ENCODE measurements around the gene TGFBI. TPM values are rescaled to one million over a fixed set of nuclear protein-coding genes. Genes with fewer than 3 reads are reported as not detected.

Gene TGFBI
- total RNA-seq, 1 donor from 2014 or later = 345 TPM

DNA sequence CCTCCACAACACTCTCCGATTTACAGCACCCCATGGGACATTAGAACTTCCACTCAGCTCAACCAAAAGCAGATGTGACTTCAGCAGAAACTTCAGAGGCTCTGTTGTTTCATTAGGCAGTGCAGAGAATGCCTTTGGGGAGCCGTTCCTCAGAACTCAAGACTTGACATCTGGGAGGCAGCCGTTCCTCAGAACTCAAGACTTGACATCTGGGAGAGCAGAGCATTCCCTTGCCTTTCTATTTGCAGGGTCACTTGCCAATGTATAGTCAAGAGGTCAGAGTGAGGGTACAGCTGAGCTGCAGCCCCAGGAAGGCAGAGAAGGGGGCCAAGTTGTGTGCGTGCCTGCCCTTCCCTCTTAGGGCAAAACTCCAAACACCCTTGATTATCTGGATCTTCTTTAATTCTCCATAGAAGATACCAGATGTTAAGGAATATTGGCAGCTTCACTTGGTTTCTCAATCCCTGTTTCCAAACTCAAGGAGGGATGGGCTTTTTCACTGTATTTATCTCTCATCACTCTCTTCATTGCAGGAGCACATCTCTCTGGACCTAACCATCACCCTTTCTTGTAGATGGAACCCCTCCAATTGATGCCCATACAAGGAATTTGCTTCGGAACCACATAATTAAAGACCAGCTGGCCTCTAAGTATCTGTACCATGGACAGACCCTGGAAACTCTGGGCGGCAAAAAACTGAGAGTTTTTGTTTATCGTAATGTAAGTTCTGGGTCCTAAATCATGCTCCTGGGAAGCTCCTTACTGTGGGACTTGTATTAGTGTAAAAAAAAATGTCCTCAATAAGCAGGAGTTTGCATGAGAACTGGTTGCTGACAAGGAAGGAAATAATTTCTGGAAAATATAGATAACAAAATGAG lies 25.6 kb downstream of the TGFBI start:
- Mint-ChIP-seq H3K36me3 (peaks cover 16% of the 10 kb centered on the region), H3K27me3 (ENCODE audit: low read depth) (no peaks in the 10 kb centered on the region), H3K4me3 (no peak overlapping the region), H3K4me1 (peaks cover 55% of the 10 kb centered on the region), H3K9me3 (no peaks in the 10 kb centered on the region), H3K27ac (peak overlapping the region; percentile 67)
- no peak for DNase-seq (ENCODE audit: low spot score in 2 of 2, unreplicated experiment in 2 of 2)
- TF ChIP-seq, protein P1, sequence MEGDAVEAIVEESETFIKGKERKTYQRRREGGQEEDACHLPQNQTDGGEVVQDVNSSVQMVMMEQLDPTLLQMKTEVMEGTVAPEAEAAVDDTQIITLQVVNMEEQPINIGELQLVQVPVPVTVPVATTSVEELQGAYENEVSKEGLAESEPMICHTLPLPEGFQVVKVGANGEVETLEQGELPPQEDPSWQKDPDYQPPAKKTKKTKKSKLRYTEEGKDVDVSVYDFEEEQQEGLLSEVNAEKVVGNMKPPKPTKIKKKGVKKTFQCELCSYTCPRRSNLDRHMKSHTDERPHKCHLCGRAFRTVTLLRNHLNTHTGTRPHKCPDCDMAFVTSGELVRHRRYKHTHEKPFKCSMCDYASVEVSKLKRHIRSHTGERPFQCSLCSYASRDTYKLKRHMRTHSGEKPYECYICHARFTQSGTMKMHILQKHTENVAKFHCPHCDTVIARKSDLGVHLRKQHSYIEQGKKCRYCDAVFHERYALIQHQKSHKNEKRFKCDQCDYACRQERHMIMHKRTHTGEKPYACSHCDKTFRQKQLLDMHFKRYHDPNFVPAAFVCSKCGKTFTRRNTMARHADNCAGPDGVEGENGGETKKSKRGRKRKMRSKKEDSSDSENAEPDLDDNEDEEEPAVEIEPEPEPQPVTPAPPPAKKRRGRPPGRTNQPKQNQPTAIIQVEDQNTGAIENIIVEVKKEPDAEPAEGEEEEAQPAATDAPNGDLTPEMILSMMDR (IDR thresholded peaks at IDR 0.05; ENCODE audit: unreplicated experiment) = no peak

DNA sequence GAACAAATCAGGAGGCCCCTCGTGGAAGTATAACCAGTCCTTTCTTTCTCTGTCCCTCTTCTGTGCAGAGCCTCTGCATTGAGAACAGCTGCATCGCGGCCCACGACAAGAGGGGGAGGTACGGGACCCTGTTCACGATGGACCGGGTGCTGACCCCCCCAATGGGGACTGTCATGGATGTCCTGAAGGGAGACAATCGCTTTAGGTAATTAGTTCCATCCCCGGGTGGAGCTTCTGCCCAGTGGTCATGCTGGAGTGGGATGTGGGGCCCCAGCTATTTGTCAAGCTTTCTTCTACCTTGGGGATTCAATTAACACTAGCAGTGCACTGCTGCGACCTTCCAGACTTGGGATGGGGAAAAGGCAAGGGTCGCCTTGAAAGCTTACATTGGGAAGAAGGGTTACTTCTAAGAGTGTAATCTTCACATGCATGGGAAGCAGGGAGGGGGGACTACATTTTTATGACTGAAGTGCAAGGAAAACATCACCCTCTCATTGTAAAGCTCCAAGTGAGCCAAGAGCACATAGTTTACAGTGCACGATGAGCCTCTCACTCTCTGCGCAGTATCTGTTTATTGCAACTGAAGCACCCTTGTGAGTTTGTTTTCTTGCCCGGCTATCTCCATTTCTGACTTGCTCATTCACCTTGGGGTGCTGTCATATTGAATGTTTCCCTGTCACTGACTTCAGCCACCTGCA lies 27.0 kb downstream of the TGFBI start:
- peak overlapping the region; percentile 34 for H3K27ac Mint-ChIP-seq
- H3K27me3 Mint-ChIP-seq (ENCODE audit: low read depth) = no peaks in the 10 kb centered on the region
- peaks cover 11% of the 10 kb centered on the region for H3K36me3 Mint-ChIP-seq
- DNase-seq (ENCODE audit: low spot score in 2 of 2, unreplicated experiment in 2 of 2) = no peak
- H3K4me3 Mint-ChIP-seq = no peak overlapping the region
- H3K4me1 Mint-ChIP-seq = peaks cover 55% of the 10 kb centered on the region
- TF ChIP-seq, protein P1 (IDR thresholded peaks at IDR 0.05; ENCODE audit: unreplicated experiment) = no peak
- no peaks in the 10 kb centered on the region for H3K9me3 Mint-ChIP-seq

DNA sequence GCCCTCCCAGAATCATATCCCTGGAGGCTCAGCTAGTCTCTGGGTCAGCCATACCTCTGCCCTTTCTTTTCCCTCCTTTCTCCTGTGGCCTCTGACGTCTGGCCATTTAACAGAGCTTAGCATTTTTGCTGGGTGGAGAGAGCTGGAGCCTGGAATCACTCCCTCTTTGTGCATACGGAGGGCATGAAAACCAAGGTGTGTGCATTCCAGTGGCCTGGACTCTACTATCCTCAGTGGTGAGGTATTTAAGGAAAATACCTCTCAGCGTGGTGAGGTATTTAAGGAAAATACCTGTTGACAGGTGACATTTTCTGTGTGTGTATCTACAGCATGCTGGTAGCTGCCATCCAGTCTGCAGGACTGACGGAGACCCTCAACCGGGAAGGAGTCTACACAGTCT lies 27.5 kb downstream of the TGFBI start:
- Mint-ChIP-seq H3K36me3 (peaks cover 15% of the 10 kb centered on the region), H3K4me3 (no peak overlapping the region), H3K27ac (peak overlapping the region; percentile 96), H3K27me3 (ENCODE audit: low read depth) (no peaks in the 10 kb centered on the region), H3K4me1 (peaks cover 55% of the 10 kb centered on the region), H3K9me3 (no peaks in the 10 kb centered on the region)
- DNase-seq (ENCODE audit: low spot score in 2 of 2, unreplicated experiment in 2 of 2) = no peak
- TF ChIP-seq, protein P1 (IDR thresholded peaks at IDR 0.05; ENCODE audit: unreplicated experiment) = no peak

DNA sequence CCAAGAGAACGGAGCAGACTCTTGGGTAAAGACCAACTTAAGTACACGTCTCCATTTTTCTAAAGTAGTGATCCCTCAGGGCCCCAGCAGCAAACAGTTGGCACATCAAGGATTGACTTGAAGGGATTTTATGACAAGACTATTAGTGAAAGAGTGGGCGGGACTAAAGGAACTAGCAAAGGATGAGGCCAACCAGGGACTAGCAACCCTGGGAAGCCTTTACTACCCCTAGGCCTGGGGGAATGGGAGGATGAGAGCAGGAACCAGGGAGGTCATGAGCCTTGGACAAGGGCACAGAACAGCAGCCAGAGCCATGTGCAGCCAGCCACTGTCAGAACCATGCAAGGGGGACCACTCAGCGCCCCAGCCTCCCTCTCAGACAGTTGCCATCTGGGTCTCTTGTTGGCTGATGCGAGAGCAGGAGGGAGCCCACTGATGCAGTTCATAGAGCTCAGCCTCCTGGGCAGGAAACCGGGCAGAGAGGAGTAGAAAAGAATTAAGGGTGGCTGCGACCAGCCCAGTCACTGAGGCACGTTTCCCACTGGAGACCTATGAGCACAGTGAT lies 28.1 kb downstream of the TGFBI start:
- Mint-ChIP-seq H3K27ac (peak overlapping the region; percentile 96), H3K4me1 (peaks cover 55% of the 10 kb centered on the region), H3K9me3 (no peaks in the 10 kb centered on the region), H3K4me3 (no peak overlapping the region), H3K36me3 (peaks cover 19% of the 10 kb centered on the region), H3K27me3 (ENCODE audit: low read depth) (no peaks in the 10 kb centered on the region)
- no peak for DNase-seq (ENCODE audit: low spot score in 2 of 2, unreplicated experiment in 2 of 2)
- TF ChIP-seq, protein P1 (IDR thresholded peaks at IDR 0.05; ENCODE audit: unreplicated experiment) = no peak

DNA sequence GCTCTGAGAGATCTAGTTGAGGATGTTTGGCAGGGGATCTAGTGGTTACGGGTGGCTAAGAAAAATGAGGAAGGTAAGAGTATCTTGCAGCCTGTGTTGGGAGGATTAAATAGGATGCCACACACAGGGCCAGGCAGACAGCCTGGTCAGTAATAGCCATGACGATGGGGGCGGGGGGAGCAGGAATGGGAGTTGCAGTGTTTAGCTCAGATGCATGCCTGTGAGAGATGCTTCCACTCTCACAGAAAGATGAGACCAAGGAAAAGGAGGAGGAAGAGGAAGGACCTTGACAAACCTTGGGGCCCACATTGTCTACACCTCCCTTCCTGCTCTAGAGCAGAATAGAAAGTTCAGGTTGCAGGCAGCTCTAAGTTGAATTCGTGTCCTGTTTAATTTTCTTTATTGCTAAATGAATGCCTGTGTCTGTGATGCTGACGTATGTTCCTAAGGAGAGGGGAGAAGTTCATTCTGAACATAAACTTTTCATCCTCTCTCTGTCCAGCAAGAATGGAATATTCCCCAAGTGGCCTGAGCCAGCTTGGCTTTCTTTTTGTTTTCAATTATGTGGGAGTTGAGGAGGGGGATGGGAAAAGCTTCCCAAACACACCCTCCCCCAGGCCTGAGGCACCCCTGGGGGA lies 28.7 kb downstream of the TGFBI start:
- no peaks in the 10 kb centered on the region for H3K9me3 Mint-ChIP-seq
- DNase-seq (ENCODE audit: low spot score in 2 of 2, unreplicated experiment in 2 of 2) = no peak
- TF ChIP-seq, protein P1 (IDR thresholded peaks at IDR 0.05; ENCODE audit: unreplicated experiment) = no peak
- peaks cover 23% of the 10 kb centered on the region for H3K36me3 Mint-ChIP-seq
- peaks cover 52% of the 10 kb centered on the region for H3K4me1 Mint-ChIP-seq
- H3K27ac Mint-ChIP-seq = peak overlapping the region; percentile 96
- no peaks in the 10 kb centered on the region for H3K27me3 Mint-ChIP-seq (ENCODE audit: low read depth)
- H3K4me3 Mint-ChIP-seq = no peak overlapping the region
